GM20431 (cell line): ENCODE results near the gene PPIE.

Experiments
- in situ Hi-C: fragments of 300-500 bp; cut with MseI, MboI; formaldehyde crosslinking; loops from one replicate; pipeline ENCODE4 v1.15.0; 2020; ENCODE audit warnings: low sequenced_read_pairs; ENCODE audit not compliant: unreplicated experiment

Gene PPIE

DNA sequence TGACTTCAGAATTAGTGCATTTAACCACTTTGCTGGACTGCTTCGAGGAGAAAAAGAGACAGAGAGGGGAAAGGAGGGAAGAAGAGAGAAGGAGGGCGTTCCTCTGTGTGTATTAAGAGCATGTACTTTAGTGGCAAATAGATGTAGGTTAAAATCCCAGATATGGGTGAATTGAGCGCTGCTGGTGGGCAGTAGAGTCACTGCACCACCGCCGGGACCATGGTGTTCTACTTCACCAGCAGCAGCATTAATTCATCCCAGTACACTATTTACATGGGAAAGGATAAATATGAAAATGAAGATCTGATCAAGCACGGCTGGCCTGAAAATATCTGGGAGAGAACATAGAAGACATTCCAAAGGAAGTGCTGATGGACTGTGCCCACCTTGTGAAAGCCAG, 20.9 kb upstream of the PPIE start:
- in situ Hi-C loops: loop anchor here (25.0 kb wide), 1 partner anchor 106 kb away; no protein-coding TSS in a partner anchor

DNA sequence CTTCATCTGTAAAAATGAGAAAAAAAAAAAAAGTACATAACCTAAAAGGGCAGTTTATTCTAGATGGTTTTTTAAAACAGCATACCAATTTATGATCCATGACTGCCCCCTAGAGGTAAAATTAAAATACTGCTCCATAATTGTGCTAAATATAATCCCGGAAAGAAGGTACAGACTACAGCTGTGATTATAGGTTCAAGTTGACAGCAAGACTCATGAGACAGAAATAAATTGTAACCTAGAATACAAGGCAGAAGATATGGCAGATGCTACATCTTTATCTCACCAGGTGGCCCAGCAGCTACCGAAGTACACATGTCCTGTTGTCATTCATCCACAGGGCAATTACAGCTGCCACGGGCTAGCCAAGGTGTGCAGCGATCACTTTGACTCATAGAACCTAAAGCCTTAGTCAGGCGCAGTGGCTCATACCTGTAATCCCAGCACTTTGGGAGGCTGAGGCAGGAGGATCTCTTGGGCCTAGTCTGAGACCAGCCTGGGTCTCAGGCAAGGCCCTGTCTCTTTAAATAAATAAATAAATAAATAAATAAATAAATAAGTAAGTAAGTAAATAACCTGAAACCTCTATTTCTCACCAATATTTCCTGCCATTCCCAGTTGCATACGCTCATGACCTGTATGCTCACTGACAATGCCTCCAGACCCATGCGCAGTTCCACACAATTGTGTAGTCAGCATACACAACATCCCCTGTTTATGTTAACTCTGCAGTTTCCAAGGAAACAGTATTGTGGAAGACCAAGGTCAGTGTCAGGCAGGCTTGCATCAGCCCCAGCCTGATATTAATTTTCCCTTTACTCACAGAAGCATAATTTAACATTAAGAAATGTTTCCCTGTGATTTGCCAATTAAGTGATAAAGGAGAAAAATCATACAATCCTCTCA, 18.3 kb upstream of the PPIE start:
- in situ Hi-C loops: loop anchor here (25.0 kb wide), 1 partner anchor 108 kb away; no protein-coding TSS in a partner anchor

GRCh38 chr1:39721664-39722063, 17.0 kb upstream of the PPIE start:
- in situ Hi-C loops: loop anchor here (25.0 kb wide), 1 partner anchor 109 kb away; no protein-coding TSS in a partner anchor

GRCh38 chr1:39722495-39722894, 16.2 kb upstream of the PPIE start:
- in situ Hi-C loops: loop anchor here (25.0 kb wide), 1 partner anchor 110 kb away; no protein-coding TSS in a partner anchor

DNA sequence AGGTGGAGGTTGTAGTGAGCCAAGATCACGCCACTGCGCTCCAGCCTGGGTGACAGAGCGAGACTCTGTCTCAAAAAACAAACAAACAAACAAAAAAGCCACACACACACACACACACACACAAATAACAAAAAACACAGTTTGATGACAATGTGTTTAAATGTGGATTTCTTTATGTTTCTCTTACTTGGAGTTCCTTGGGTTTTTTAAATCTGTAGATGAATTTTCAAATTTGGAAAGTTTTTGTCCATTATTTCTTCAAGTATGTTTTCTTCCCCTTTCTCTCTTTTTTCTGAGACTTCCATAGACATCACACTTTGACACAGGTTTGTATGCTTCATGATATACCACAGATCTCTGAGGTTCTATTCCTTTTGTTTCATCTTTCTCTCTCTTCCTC, 12.1 kb upstream of the PPIE start:
- in situ Hi-C loops: no loop called here

GRCh38 chr1:39727221-39727931, 11.3 kb upstream of the PPIE start:
- in situ Hi-C loops: no loop called here

- in situ Hi-C loops: no loop called here
These were observed 10.8 kb upstream of the PPIE start for GRCh38 chr1:39727932-39728317.

DNA sequence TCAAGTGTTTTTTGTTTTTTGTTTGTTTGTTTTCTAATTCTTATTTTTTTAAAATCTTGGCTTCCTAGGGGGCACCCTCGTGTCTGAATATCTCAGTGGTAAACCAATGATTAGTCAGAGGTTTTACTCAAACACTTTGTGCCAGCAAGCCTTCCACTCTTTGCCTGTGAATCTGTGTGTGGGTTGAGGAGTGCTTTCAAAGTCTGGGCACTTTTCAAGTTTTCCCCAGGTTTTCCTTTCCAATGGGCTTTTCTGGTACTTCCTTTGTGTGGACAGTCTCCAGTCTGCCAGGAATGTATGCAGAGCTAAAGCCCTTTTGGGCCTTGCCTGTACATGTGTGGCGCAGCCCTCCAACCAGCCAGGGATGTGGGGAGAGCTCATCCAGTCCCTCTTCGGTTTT, 9.7 kb upstream of the PPIE start:
- in situ Hi-C loops: no loop called here

GRCh38 chr1:39729842-39730241, 8.8 kb upstream of the PPIE start:
- in situ Hi-C loops: loop anchor here (10.0 kb wide), 1 partner anchor 65 kb away; no protein-coding TSS in a partner anchor

GRCh38 chr1:39732730-39733129, 6.0 kb upstream of the PPIE start:
- in situ Hi-C loops: loop anchor here (10.0 kb wide), 1 partner anchor 62 kb away; no protein-coding TSS in a partner anchor

DNA sequence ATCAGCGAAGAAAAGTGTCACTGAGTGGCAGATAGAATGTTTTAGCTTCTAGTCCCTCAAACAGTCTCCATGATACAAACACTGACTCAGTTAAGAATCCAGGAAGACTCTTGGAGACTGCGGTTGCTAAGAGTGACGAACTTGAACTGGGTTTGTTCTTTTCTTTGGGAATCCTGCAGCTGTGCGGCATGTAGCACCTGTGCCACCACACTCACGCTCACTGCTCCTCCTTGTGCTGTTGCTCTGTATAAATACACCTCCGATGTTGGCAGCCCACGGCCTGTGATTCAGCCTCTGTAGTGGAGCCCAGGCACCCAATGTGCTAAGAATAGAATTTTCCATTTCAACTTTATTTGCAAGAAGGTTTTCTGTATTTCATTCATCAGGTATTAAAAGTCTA, 5.5 kb upstream of the PPIE start:
- in situ Hi-C loops: loop anchor here (10.0 kb wide), 1 partner anchor 62 kb away; no protein-coding TSS in a partner anchor

DNA sequence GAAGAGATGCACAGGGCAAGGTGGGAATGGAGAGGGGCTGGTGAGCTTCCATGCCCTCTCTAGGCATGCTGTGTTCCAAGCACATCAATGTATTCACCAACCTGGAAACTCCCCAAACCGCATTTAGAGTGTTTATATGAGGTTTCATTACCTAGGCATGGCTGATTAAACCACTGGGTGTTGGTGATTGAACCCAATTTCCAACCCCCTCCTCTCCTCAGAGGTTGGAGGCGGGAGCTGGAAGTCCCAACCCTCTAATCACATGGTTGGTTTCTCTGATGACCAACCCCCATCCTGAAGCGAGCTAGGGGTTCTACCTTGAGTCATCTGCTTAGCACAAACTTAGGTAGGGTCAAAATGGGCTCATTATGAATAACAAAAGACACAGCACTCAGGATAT, 3.0 kb upstream of the PPIE start:
- in situ Hi-C loops: loop anchor here (10.0 kb wide), 1 partner anchor 59 kb away; no protein-coding TSS in a partner anchor

DNA sequence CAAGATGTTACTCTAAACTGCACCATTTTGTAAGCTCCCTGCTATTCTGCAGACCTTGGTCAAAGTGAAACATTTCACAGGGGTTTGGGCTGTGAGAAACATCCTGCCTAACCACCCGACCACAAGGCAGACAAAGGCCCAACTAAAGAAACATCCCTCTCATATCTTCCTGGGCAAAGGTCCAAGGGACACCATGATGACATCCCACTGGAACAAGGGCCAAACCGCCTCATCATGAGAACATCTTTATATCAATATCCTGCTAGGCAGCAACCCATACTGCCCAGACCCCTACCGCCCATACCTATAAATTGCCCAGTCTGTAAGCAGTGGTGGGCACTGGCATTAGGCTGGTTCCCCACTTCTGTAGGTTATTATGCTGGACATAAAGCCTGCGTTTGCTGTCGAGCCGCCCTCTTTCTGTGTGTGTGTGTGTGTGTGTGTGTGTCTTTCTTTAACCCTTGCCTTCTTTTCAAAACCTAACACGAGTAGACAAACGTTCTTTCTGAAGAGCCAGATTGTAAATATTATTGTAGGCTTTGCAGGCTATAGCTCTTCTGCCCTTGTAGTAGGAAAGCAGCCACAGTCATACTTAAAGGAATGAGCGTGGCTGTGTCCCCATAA, 1.0 kb upstream of the PPIE start:
- in situ Hi-C loops: loop anchor here (10.0 kb wide), 1 partner anchor 57 kb away; no protein-coding TSS in a partner anchor

DNA sequence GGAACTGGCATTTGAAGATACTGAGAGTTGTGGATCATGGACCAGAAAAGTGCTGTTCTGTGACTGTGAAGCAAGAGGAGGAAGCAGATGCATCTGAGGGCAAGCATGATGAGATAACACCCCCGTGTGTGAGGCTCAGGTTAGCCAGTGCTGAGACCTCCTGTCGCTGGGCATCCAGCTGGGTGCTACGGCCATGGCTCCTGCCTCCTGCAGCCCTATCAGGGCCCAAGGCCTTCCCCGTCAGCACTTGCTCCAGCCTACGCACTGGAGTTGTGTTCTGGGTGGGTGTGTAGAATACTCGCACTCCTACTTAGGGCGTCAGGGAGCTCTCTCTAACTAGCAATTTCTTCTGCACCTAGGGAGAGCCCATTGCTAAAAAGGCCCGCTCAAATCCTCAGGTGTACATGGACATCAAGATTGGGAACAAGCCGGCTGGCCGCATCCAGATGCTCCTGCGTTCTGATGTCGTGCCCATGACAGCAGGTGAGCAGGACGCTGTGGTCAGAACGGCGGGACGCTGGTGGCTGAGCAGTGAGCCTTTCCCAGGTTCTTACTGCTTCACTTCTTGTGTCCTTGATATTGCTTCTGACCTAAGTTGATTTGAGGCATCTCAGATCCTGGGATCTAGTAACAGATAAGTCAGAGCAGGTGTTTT, 6.5 kb downstream of the PPIE start:
- in situ Hi-C loops: no loop called here

DNA sequence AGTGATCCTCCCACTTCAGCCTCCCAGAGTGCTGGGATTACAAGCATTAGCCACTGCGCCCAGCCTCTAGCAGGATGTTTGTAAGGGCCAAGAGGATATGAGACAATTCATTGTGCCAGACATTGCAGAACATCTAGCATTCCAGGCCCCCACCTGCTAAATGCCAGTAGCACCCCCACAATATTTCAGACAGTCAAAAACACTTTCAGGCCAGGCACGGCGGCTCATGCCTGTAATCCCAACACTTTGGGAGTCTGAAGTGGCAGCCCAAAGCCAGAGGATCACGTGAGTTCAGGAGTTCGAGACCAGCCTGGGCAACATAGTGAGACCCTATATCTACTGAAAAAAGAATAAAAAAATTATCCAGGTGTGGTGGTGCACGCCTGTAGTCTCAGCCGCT, 12.9 kb downstream of the PPIE start:
- in situ Hi-C loops: no loop called here

DNA sequence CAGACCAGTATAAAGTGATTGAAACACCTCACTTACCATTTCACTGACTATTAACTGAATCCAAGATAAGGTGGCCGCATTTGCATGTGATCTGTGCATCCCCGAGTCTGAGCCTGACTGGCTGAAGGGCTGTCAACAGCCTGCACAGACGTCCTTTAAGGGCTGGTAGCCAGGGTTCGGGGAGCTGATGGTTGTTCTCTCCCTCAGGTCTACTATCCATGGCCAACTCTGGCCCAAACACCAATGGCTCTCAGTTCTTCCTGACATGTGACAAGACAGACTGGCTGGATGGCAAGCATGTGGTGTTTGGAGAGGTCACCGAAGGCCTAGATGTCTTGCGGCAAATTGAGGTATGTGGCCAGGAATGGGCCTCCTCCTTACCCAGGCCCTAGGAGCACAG, 14.0 kb downstream of the PPIE start:
- in situ Hi-C loops: no loop called here

GRCh38 chr1:39753132-39754025, 14.7 kb downstream of the PPIE start:
- in situ Hi-C loops: no loop called here

- in situ Hi-C loops: no loop called here
These were observed 15.4 kb downstream of the PPIE start for GRCh38 chr1:39754026-39754570.
